Mononuclear cell (primary cell): ENCODE measurements around the gene GMNC. TPM values are rescaled to one million over a fixed set of nuclear protein-coding genes. Genes with fewer than 3 reads are reported as not detected.
"Not testable (repeated sequence)": the region's sequence is repeated elsewhere in the genome, so short reads cannot be mapped to it uniquely, and the experiment has no call there.

Source experiments
- H3K27me3 ChIP-seq: 2 replicates; pipeline ENCODE4 v1.6.0; 2011; ENCODE audit warnings: low read length, control low read depth; ENCODE audit not compliant: insufficient read depth
- H3K4me1 ChIP-seq: 2 replicates; pipeline ENCODE4 v1.5.1; 2011; ENCODE audit warnings: mild to moderate bottlenecking, low read length, control low read depth; ENCODE audit not compliant: insufficient read depth
- H3K4me3 ChIP-seq: 2 replicates; pipeline ENCODE4 v1.5.1; 2011; ENCODE audit warnings: mild to moderate bottlenecking, low read length, moderate library complexity
- H3K9me3 ChIP-seq: 2 replicates; pipeline ENCODE4 v1.5.1; 2011; ENCODE audit warnings: low read depth, mild to moderate bottlenecking, control low read depth, low read length
- total RNA-seq: library from RNA; depleted of rRNA; stranded (reverse); fragments of >200 nt; gene quantifications from one replicate; pipeline ENCODE4 v1.2.3, GENCODE V29; 2012

Gene GMNC, protein sequence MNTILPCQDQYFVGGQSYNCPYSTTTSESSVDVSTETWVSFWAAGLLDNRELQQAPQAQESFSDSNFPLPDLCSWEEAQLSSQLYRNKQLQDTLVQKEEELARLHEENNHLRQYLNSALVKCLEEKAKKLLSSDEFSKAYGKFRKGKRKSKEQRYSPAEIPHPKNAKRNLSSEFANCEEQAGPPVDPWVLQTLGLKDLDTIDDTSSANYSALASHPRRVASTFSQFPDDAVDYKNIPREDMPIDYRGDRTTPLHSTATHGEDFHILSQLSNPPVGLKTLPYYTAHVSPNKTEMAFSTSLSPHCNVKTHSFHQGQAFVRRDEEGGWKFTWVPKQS
- not detected for total RNA-seq

DNA sequence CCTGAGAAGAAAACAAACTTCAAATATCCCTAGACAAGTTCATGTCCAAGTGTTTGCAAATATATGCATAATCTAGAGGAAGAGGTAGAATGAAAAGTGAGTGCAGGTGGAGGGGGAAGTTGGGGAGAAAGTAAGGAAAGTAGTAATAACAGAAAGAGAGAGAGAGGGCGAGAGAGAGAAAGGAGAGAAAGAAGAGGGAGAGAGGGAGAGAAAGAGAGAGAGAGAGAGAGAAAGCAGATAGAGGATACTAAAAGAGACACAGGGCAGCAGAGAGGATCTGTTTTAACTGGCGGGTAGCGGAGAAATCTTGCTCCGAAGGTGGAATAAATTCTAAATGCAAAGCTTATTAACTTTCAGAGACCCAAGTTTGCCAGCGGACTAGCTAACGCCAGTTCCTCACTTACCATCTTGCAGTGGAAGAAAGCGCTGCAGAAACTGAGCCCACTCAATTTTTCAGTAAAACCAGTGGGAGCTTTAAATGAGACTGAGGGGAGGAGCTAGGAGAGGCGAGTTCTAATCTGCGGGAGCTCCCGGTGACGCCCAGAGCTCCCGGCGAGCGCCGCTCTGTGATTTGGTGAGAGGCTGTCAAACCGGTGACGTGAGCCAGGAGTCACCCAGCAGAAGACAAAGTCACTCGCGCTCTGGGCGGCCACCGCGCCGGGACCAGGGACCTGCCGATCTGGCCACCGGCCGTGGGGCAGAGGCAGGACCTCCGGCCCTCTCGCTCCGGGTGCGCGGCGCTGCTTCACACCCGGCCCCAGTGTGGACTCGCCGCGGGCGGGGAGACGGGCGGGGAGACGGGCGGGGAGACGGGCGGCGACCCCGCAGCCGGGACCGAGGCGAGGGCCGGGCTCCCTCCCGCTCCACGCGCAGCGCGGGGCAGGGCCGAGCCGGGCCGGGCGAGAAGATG, at the start of gene GMNC:
GMNC (minus strand) TSS at position 486 of the 910 bp plus-strand sequence; CDS start at position 407, 79 bp downstream.
- H3K9me3 ChIP-seq, result no peaks in the 10 kb centered on the region
- H3K4me1 ChIP-seq, result peaks cover 7% of the 10 kb centered on the region
- peak within 1 kb of the TSS; percentile 9 for H3K4me3 ChIP-seq
- peaks cover 52% of the 10 kb centered on the region for H3K27me3 ChIP-seq

DNA sequence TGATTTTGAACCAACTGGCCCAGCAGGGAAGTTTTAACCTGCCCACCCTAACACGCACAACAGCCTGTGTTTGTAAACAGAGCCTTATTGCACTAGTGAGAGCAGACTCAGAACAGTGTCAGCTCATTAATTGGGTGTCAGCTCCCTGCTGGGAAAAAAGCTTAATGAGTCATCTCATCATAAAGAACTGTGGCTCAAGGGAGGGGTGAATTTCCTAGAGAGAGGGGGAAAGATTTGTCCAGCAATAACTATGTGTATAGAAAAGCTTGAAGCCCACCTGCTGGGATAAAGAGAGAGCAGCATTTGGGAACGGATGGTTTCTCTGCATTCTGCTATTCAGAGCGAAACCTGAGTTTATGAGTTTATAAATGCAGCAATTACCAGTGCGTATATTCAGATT, 48.9 kb upstream of the GMNC start:
- no peak overlapping the region for H3K4me3 ChIP-seq
- H3K27me3 ChIP-seq, result no peaks in the 10 kb centered on the region
- no peaks in the 10 kb centered on the region for H3K4me1 ChIP-seq
- peaks cover 7% of the 10 kb centered on the region for H3K9me3 ChIP-seq

DNA sequence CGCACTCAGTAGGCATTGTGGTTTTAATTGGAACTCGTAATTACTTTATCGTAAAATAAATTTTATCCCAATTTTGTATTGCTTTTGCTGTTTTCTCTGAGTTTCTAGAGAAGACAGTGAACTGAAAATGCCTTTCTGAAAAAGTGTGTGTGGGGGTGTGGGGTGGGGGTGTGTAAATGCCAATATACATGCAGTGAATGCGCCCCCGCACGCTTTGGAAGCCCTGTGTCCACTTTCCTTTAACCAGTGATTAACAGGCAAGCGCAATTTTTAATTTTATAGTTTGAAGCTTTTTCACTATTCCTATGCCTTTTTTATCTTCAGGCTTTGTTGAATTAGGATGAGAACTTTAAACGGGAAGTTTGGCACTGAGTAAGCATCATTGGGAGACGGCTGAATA, 47.4 kb upstream of the GMNC start:
- Histone ChIP-seq H3K4me3 (no peak overlapping the region), H3K4me1 (no peaks in the 10 kb centered on the region), H3K9me3 (no peaks in the 10 kb centered on the region), H3K27me3 (no peaks in the 10 kb centered on the region)

DNA sequence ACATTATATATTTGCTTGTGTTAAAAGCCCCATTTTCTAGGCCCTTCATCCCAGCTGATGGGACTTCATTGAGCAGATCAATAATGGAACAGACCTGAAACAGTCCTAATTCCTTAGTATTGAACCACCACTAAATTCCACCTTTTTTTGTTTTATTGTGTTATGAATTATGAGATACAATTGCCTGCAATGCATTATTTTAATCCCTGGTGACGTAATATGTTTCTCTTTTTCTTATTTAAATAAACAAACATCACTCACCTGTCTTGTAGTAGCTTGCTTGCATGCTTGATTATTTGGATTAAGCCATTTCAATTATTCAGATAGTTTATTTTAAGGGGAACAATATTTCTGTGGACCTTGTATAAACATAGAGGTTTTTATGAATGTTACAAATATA, 40.7 kb upstream of the GMNC start:
- Histone ChIP-seq H3K9me3 (no peaks in the 10 kb centered on the region), H3K27me3 (no peaks in the 10 kb centered on the region), H3K4me1 (no peaks in the 10 kb centered on the region), H3K4me3 (no peak overlapping the region)

DNA sequence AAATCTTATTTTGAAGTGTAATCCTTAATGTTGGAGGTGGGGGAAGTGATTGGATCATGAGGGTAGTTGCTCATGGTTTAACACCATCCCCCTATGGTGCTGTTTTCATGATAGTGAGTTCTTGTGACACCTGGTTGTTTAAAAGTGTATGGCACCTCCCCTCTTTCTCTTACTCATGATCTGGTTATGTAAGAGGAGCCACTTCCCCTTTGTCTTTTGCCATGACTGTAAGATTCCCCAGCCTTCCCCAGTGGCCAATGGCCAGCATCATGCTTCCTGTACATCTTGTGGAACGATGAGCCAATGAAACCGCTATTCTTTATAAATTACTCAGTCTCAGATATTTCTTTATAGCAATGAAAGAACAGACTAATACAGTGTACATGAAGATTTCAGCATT, 39.8 kb upstream of the GMNC start:
- Histone ChIP-seq H3K4me1 (no peaks in the 10 kb centered on the region), H3K9me3 (no peaks in the 10 kb centered on the region), H3K4me3 (no peak overlapping the region), H3K27me3 (no peaks in the 10 kb centered on the region)

DNA sequence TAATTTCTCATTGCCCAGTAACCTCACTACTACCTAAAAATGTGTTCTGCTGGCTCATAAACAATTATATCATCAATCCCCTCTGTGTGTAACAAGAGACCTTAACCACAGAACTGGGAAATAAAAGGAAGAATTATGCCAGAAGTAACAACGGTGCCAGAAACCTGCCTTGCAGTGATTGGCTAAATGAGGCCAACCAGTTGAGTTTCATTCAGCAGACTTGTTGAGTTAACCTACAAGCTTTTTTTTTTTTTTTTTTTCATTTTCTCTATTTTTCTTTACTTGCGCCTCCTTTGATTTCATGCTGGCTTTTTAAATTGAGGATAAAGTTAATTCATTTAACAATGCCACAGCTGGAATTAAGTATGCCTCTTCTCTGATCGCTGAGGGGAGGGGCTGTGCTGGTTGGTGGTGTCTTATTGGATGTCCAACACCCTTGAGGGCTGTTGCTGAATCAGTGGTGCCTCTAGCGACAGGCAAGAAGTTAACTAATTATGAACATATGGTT, 30.0 kb upstream of the GMNC start:
- Histone ChIP-seq H3K4me1 (no peaks in the 10 kb centered on the region), H3K9me3 (no peaks in the 10 kb centered on the region), H3K4me3 (no peak overlapping the region), H3K27me3 (no peaks in the 10 kb centered on the region)

DNA sequence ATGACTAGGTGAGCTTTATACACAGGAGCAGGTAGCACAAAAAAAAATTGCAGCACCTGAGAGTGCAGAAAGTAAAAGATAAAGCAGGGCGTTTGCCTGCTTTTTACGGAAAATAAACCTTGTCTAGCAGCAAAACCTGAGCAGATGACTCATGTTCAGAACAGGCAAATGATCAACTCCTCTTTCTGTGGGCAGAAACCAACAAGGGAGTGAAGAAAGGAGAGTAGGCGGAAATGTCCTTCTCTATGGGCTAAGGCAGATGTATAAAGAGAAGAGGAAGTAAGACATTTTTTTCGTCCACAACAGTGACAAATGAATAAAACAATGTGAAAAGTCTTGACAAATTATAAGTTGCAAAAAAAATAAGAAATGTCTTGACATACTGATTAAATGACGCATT, 24.5 kb upstream of the GMNC start:
- Histone ChIP-seq H3K4me3 (no peak overlapping the region), H3K9me3 (no peaks in the 10 kb centered on the region), H3K4me1 (no peaks in the 10 kb centered on the region), H3K27me3 (no peaks in the 10 kb centered on the region)

DNA sequence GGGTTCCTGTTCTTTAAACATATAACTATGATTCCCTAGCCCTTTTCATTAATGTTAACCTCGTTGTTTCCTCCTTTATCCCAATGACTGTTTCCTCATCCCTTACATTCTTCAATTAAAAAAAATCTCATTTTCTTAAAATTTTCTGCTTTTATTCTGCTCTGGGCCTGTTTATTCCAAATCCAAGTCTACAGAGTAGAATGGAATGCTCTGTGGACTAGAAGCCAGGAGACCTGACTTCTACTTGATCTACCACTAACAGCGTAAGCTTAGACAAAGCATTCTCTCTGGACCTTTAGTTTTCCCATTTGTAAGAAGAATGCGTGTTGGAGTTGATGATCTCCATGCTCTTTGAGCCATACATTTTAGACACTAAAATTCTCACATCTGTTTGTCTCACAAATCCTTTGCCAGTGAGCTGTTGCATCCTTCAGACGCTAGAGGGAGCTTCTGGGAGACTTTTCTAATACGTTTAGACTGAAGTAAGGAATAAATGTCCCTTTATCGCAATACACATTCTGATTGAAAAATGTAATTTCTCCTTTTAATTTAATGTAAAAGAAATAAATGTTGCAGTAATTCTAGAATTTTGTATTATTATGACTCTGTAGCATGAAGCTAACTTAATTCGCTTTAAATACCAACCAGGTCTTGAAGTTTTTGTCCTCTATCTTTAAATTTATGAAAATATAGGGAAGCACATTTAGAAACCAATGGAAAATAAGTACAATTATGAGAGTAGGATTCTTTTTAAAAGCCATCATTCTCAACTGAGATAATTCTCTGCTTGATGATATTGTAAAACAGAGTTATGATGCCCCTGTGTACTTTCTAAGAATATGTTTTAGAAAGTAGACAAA, 21.7 kb upstream of the GMNC start:
- Histone ChIP-seq H3K4me3 (no peak overlapping the region), H3K4me1 (no peaks in the 10 kb centered on the region), H3K9me3 (no peaks in the 10 kb centered on the region), H3K27me3 (no peaks in the 10 kb centered on the region)

DNA sequence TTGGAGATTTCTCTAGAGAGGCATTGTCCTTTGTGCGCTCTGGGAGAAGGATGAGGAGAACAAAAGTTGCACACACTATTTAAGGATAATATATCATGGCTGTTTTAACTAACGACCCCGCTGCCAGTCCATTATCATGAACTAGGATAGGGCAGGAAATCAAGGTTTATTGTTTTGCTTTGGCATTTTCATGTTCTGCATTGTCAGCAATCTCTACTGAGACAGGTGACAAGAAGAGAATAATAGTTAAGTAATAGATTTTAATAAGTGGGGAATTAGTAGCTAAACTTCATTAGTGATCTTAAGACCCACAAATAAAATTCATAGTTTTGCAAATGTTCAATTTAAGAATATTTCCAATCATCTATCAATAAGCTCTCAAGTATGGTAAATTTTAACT, 20.6 kb upstream of the GMNC start:
- H3K4me1 ChIP-seq, result no peaks in the 10 kb centered on the region
- no peaks in the 10 kb centered on the region for H3K27me3 ChIP-seq
- no peak overlapping the region for H3K4me3 ChIP-seq
- no peaks in the 10 kb centered on the region for H3K9me3 ChIP-seq

DNA sequence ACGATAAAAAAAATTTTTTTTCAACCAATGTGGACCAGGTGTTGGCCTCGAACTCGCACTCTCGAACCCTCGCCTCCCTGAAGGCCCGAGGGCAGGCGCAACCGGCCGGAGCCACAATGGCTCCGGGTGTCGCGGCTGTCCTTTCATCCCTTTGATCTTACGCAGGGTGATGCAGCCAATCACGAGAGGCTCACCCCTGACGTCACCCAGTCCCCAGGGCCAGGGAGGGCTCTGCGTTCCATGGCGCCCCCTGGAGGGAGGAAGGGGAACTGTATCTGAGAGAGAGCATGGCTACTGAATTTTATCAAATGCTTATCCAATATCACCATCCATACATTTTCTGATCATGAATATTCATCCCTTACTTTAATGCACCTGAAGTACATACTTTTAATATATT, 15.4 kb upstream of the GMNC start:
- Histone ChIP-seq H3K4me1 (no peaks in the 10 kb centered on the region), H3K27me3 (no peaks in the 10 kb centered on the region), H3K9me3 (no peaks in the 10 kb centered on the region), H3K4me3 (no peak overlapping the region)

DNA sequence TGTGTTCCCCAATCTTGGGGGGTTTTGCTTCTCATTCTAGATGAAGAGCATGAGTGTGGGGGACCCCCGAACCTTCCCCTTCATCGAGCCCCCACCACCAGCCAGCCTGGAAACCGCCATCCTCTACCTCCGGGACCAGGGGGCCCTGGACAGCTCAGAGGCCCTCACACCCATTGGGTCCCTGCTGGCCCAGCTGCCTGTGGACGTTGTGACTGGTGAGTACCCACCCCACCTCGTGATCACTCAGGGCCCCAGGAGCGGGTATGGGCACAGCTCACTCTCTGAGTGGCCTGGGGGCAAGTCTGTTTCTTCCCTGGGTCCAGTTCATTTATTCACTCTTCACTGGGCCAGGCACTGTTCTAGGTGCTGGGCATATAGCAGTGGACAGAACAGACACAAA, 13.9 kb upstream of the GMNC start:
- H3K9me3 ChIP-seq, H3K27me3 ChIP-seq, H3K4me3 ChIP-seq: not testable (repeated sequence)

DNA sequence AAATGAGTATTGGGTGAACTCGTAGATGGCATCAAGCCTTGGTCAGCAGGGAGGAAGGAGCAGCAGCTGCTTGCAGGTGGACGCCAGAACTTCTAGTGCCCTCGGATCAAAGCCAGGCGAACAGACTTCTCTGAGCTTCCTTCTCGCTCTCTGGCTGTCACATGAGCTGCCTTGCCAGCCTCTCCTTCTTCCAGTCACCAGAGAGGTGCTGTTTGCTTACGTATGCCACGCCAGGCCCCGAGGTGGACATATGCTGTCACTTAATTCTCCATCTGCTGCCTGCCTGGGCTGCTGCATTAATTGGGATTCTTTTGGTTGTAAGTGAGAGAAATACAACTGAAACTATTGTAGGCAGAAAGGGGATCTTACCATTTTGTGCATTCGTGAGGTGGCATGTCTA, 12.6 kb upstream of the GMNC start:
- H3K4me1 ChIP-seq, H3K4me3 ChIP-seq, H3K27me3 ChIP-seq, H3K9me3 ChIP-seq: not testable (repeated sequence)

More for the DNA sequence above, 13.9 kb upstream of the GMNC start:
- H3K4me1 ChIP-seq, result not testable (repeated sequence)

DNA sequence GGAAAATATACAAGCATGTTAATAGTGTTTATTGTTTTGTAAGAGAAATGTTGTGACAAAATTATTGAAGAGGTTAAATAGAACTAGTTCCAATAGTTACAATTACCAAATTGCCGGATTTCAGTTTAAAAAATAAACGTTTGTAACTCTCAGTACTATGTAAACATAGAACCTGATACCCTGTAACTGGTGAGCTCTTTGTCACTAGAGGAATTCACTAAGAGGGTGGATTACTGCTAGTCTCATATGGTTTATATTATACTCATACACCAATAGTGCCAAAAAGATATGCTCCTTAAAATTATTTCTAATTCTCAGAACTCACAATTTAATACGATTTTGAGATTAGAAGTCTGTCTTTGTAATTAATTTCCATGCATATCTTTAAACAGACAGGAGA, 7.6 kb upstream of the GMNC start:
- Histone ChIP-seq H3K4me1 (no peaks in the 10 kb centered on the region), H3K4me3 (no peak overlapping the region)

DNA sequence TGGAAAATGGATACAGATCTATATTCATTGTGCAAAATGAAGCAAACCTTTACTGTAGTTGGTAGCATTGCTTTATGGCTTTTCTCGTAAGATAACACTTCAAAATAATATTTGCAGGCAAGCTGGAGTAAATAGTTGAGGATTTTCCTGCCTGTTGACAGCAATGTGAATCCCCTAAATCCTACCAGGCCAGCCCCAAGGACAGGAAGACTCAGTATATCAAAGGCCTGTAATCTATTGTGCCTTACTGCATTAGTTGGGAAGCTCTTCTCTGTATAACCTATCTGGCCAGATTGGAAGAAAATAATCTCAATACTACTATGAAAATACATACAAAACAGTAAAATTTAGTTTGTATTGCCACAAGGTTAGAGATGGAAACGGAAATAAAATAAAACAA, 4.6 kb upstream of the GMNC start:
- H3K27me3 ChIP-seq, result peaks cover 35% of the 10 kb centered on the region
- no peak overlapping the region for H3K4me3 ChIP-seq
- H3K9me3 ChIP-seq, result no peaks in the 10 kb centered on the region
- H3K4me1 ChIP-seq, result peaks cover 7% of the 10 kb centered on the region

More for the DNA sequence above, 7.6 kb upstream of the GMNC start:
- Histone ChIP-seq H3K9me3 (no peaks in the 10 kb centered on the region), H3K27me3 (peaks cover 9% of the 10 kb centered on the region)

DNA sequence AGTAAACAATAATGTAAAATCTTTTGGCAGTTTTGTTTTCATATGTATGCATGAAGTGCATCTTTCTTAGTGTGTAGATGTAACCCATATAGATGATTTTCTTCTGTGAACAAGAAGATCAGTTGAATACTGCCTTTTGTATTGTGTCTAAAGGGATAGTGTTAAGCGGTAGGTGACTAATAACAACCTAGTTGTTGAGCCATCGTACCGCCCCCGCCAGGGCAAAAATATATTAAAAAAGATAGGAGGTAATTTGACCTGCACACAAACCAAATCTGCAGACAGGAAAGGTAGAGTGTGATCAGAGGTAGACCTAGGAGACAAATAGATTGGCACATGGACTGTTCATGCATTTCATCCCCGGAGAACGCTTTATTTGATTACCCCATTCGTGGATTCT, 3.3 kb upstream of the GMNC start:
- H3K27me3 ChIP-seq, result peaks cover 48% of the 10 kb centered on the region
- no peaks in the 10 kb centered on the region for H3K9me3 ChIP-seq
- H3K4me3 ChIP-seq, result no peak overlapping the region
- H3K4me1 ChIP-seq, result peaks cover 7% of the 10 kb centered on the region
